Smooth muscle cell (in vitro differentiated cells): Measurements from ENCODE around the gene PBXIP1. TPM values are rescaled to one million over a fixed set of nuclear protein-coding genes. Genes with fewer than 3 reads are reported as not detected.

ENCODE experiments used
- DNase-seq: peaks from one replicate; lab custom pipeline; 2025; ENCODE audit not compliant: unreplicated experiment; lab: John Stamatoyannopoulos, UW
- H2AFZ ChIP-seq: fragments of 200-600 bp; sonication (generic); 2 replicates; pipeline ENCODE4 v1.6.0; 2016; ENCODE audit warnings: antibody characterized with exemption, low read depth, mild to moderate bottlenecking
- H3F3A ChIP-seq: fragments of 200-600 bp; sonication (generic); 2 replicates; pipeline ENCODE4 v1.6.0; 2017; ENCODE audit warnings: antibody characterized with exemption, low read depth
- H3K27ac ChIP-seq: fragments of 200-600 bp; sonication (generic); 2 replicates; pipeline ENCODE4 v1.5.1; 2016; ENCODE audit warnings: low read depth, mild to moderate bottlenecking
- H3K27me3 ChIP-seq: fragments of 200-600 bp; sonication (generic); 2 replicates; pipeline ENCODE4 v1.6.1; 2016; ENCODE audit warnings: low read depth, mild to moderate bottlenecking
- H3K36me3 ChIP-seq: fragments of 200-600 bp; sonication (generic); 2 replicates; pipeline ENCODE4 v1.5.1; 2016; ENCODE audit warnings: low read depth
- H3K4me1 ChIP-seq: fragments of 200-600 bp; sonication (generic); 2 replicates; pipeline ENCODE4 v1.5.1; 2016; ENCODE audit warnings: low read depth
- H3K4me2 ChIP-seq: fragments of 200-600 bp; sonication (generic); 2 replicates; pipeline ENCODE4 v1.6.0; 2016; ENCODE audit warnings: mild to moderate bottlenecking
- H3K4me3 ChIP-seq: fragments of 200-600 bp; sonication (generic); 2 replicates; pipeline ENCODE4 v1.5.1; 2016; ENCODE audit warnings: mild to moderate bottlenecking
- H3K79me2 ChIP-seq: fragments of 200-600 bp; sonication (generic); 2 replicates; pipeline ENCODE4 v1.6.0; 2016; ENCODE audit warnings: low read depth, mild to moderate bottlenecking
- H3K9ac ChIP-seq: fragments of 200-600 bp; sonication (generic); 2 replicates; pipeline ENCODE4 v1.6.0; 2016; ENCODE audit warnings: low read depth
- H3K9me3 ChIP-seq: fragments of 200-600 bp; sonication (generic); replicated peaks from 2 replicates; pipeline ENCODE4 v1.5.1; 2016; ENCODE audit warnings: low read depth
- H4K20me1 ChIP-seq: fragments of 200-600 bp; sonication (generic); 2 replicates; pipeline ENCODE4 v1.6.0; 2016; ENCODE audit warnings: low read depth
- WGBS: methylation state at CpG from one replicate; pipeline ENCODE4 v1.1.7; 2016; ENCODE audit warnings: low lambda C conversion rate; 5-methylcytosine and 5-hydroxymethylcytosine counted together
- polyA plus RNA-seq: library from polyadenylated mRNA; unstranded; fragments of >200 nt; fragmentation: Nextera tagmentation; extraction: Ambion mirVana; gene quantifications from 2 replicates; pipeline ENCODE4 v1.2.1, GENCODE V29; 2016
- total RNA-seq: library from RNA; depleted of rRNA; stranded (reverse); fragments of >200 nt; gene quantifications from 2 replicates; pipeline ENCODE4 v1.2.3, GENCODE V29; 2014
- TF ChIP-seq, protein P1 (sequence below): fragments of 200-600 bp; sonication (generic); IDR thresholded peaks from 2 replicates; pipeline ENCODE4 v1.5.1; 2017; ENCODE audit warnings: borderline replicate concordance, mild to moderate bottlenecking, antibody characterized with exemption; ENCODE audit not compliant: insufficient read depth, poor library complexity, severe bottlenecking

Gene PBXIP1
- total and polyA plus RNA-seq, 2 experiments from 2014 or later = 40.5 to 41.9 TPM

- Histone ChIP-seq H3K4me2 (peak within 1 kb of the TSS; percentile 82), H3K9ac (peak within 1 kb of the TSS; percentile 99), H4K20me1 (no peaks in the 10 kb centered on the region), H2AFZ (peak within 1 kb of the TSS; percentile 78), H3K27me3 (no peaks in the 10 kb centered on the region), H3K4me3 (peak within 1 kb of the TSS; percentile 62), H3K4me1 (peaks cover 15% of the 10 kb centered on the region), H3K27ac (peak within 1 kb of the TSS; percentile 96), H3K9me3 (no peaks in the 10 kb centered on the region), H3F3A (no peaks in the 10 kb centered on the region), H3K36me3 (no peaks in the 10 kb centered on the region), H3K79me2 (no peaks in the 10 kb centered on the region)
- under 1% methylated on average over 44 of the region's 45 CpGs for WGBS
- TF ChIP-seq, protein P1, sequence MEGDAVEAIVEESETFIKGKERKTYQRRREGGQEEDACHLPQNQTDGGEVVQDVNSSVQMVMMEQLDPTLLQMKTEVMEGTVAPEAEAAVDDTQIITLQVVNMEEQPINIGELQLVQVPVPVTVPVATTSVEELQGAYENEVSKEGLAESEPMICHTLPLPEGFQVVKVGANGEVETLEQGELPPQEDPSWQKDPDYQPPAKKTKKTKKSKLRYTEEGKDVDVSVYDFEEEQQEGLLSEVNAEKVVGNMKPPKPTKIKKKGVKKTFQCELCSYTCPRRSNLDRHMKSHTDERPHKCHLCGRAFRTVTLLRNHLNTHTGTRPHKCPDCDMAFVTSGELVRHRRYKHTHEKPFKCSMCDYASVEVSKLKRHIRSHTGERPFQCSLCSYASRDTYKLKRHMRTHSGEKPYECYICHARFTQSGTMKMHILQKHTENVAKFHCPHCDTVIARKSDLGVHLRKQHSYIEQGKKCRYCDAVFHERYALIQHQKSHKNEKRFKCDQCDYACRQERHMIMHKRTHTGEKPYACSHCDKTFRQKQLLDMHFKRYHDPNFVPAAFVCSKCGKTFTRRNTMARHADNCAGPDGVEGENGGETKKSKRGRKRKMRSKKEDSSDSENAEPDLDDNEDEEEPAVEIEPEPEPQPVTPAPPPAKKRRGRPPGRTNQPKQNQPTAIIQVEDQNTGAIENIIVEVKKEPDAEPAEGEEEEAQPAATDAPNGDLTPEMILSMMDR = peak; percentile 9
- peak; percentile 94 for DNase-seq
These were observed 19.3 kb downstream of the PBXIP1 start, which contains the start of gene PMVK for GRCh38 chr1:154936555-154937084. Gene PMVK, minus strand, starts transcription at chr1:154936719. Its CDS starts 34 bp downstream, at chr1:154936685.

GRCh38 chr1:154935749-154936554 is 19.9 kb downstream of the PBXIP1 start:
- H3K4me1 ChIP-seq = peaks cover 11% of the 10 kb centered on the region
- H4K20me1 ChIP-seq = no peaks in the 10 kb centered on the region
- peak overlapping the region; percentile 82 for H3K4me2 ChIP-seq
- H3K9me3 ChIP-seq = no peaks in the 10 kb centered on the region
- no peaks in the 10 kb centered on the region for H3F3A ChIP-seq
- H3K4me3 ChIP-seq = peak overlapping the region; percentile 62
- H3K36me3 ChIP-seq = no peaks in the 10 kb centered on the region
- no peak for DNase-seq
- no peaks in the 10 kb centered on the region for H3K79me2 ChIP-seq
- peak overlapping the region; percentile 99 for H3K9ac ChIP-seq
- WGBS = 45% methylated on average over 27 of the region's 27 CpGs
- peak overlapping the region; percentile 96 for H3K27ac ChIP-seq
- peak overlapping the region; percentile 78 for H2AFZ ChIP-seq
- TF ChIP-seq, protein P1 = no peak
- H3K27me3 ChIP-seq = no peaks in the 10 kb centered on the region

DNA sequence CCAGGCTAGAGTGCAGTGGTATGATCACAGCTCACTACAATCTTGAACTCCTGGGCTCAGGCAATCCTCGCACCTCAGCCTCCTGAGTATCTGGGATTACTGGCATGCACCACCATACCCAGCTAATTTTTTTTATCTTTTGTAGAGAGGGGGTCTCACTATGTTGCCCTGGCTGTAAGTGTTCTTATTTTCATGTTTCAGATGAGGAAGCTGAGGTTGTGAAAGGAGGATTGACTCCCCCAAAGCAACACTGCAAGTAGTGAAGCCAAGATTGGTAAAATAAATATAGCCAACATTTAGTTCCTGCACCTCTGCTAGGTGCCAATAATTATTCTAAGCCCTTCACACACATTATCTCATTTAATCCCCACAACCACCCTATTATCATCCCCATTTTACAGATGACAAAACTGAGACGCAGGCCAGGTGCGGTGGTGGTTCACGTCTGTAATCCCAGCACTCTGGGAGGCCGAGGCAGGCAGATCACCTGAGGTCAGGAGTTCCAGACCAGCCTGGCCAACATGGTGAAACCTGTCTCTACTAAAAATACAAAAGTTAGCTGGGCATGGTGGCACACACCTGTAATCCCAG is 21.4 kb downstream of the PBXIP1 start:
- no peaks in the 10 kb centered on the region for H3K27me3 ChIP-seq
- TF ChIP-seq, protein P1 = no peak
- H3K4me1 ChIP-seq = no peaks in the 10 kb centered on the region
- no peaks in the 10 kb centered on the region for H3F3A ChIP-seq
- H3K4me3 ChIP-seq = no peak overlapping the region
- no peak overlapping the region for H3K4me2 ChIP-seq
- H3K36me3 ChIP-seq = no peaks in the 10 kb centered on the region
- 97% methylated on average over 5 of the region's 5 CpGs for WGBS
- DNase-seq = no peak
- H3K9me3 ChIP-seq = no peaks in the 10 kb centered on the region
- H2AFZ ChIP-seq = no peak overlapping the region
- H3K27ac ChIP-seq = no peak overlapping the region
- H3K9ac ChIP-seq = no peak overlapping the region
- H3K79me2 ChIP-seq = no peaks in the 10 kb centered on the region
- no peaks in the 10 kb centered on the region for H4K20me1 ChIP-seq
